Neural cell (in vitro differentiated cells): ENCODE data around the gene ANKAR. TPM values are rescaled to one million over a fixed set of nuclear protein-coding genes. Genes with fewer than 3 reads are reported as not detected.

Experiments used
- H2AFZ ChIP-seq: fragments of 200-600, 300-800 bp; sonication (generic), shearing (Covaris generic); 2 replicates; pipeline ENCODE4 v1.6.0; 2014; ENCODE audit warnings: low read depth, mild to moderate bottlenecking, antibody characterized with exemption, low read length, moderate library complexity
- H3F3A ChIP-seq: fragments of 200-600 bp; shearing (Covaris generic); 2 replicates; pipeline ENCODE4 v1.6.1; 2016; ENCODE audit warnings: mild to moderate bottlenecking, moderate library complexity, mixed read lengths, antibody characterized with exemption, low read length; ENCODE audit not compliant: insufficient read depth, poor library complexity, severe bottlenecking
- H3K27ac ChIP-seq: fragments of 200-600, 300-800 bp; sonication (generic), shearing (Covaris generic); 2 replicates; pipeline ENCODE4 v1.5.1; 2014; ENCODE audit warnings: mild to moderate bottlenecking, low read length, moderate library complexity
- H3K27me3 ChIP-seq: fragments of 300-800, 200-600 bp; sonication (generic), shearing (Covaris generic); 2 replicates; pipeline ENCODE4 v1.6.0; 2014; ENCODE audit warnings: mild to moderate bottlenecking, low read depth, low read length, moderate library complexity; ENCODE audit not compliant: insufficient read depth
- H3K36me3 ChIP-seq: fragments of 300-800, 200-600 bp; sonication (generic), shearing (Covaris generic); 2 replicates; pipeline ENCODE4 v1.5.1; 2014; ENCODE audit warnings: mild to moderate bottlenecking, antibody characterized with exemption, low read length, moderate library complexity; ENCODE audit not compliant: insufficient read depth
- H3K4me2 ChIP-seq: fragments of 300-800, 200-600 bp; sonication (generic), shearing (Covaris generic); 2 replicates; pipeline ENCODE4 v1.6.0; 2014; ENCODE audit warnings: mild to moderate bottlenecking, low read length
- H3K4me3 ChIP-seq: fragments of 300-800, 200-600 bp; sonication (generic), shearing (Covaris generic); 2 replicates; pipeline ENCODE4 v1.5.1; 2014; ENCODE audit warnings: mild to moderate bottlenecking, low read length, moderate library complexity
- H3K79me2 ChIP-seq: fragments of 200-600 bp; shearing (Covaris generic); replicated peaks from 2 replicates; pipeline ENCODE4 v1.6.0; 2014; ENCODE audit warnings: mild to moderate bottlenecking, low read length, moderate library complexity; ENCODE audit not compliant: insufficient read depth
- H3K9ac ChIP-seq: fragments of 300-800, 200-600 bp; sonication (generic), shearing (Covaris generic); 2 replicates; pipeline ENCODE4 v1.6.1; 2016; ENCODE audit warnings: mild to moderate bottlenecking, low read length, mixed read lengths
- H3K9me2 ChIP-seq: fragments of 200-600 bp; shearing (Covaris generic); 2 replicates; pipeline ENCODE4 v1.6.1; 2016; ENCODE audit warnings: mild to moderate bottlenecking, low read length, mixed read lengths; ENCODE audit not compliant: insufficient read depth
- H3K9me3 ChIP-seq: fragments of 200-600, 300-800 bp; sonication (generic), shearing (Covaris generic); 2 replicates; pipeline ENCODE4 v1.6.1; 2016; ENCODE audit warnings: mild to moderate bottlenecking, mixed run types, low read length, moderate library complexity, mixed read lengths
- H4K20me1 ChIP-seq: fragments of 200-600 bp; shearing (Covaris generic); 2 replicates; pipeline ENCODE4 v1.6.1; 2016; ENCODE audit warnings: mild to moderate bottlenecking, mixed run types; ENCODE audit not compliant: insufficient read depth
- EZH2 ChIP-seq: fragments of 200-600, 300-800 bp; shearing (Covaris generic), sonication (generic); IDR thresholded peaks from 2 replicates; pipeline ENCODE4 v1.6.1; 2014; ENCODE audit warnings: antibody characterized with exemption, low read length, borderline replicate concordance, mild to moderate bottlenecking; ENCODE audit not compliant: insufficient read depth, poor library complexity, severe bottlenecking
- MXI1 ChIP-seq: fragments of 450-650 bp; conservative IDR thresholded peaks from 2 replicates; pipeline ENCODE4 v1.6.1; 2014; ENCODE audit warnings: antibody characterized with exemption, mild to moderate bottlenecking; ENCODE audit not compliant: poor library complexity, severe bottlenecking
- POLR2AphosphoS5 ChIP-seq: IDR thresholded peaks from 2 replicates; pipeline ENCODE4 v1.6.1; 2012
- RAD21 ChIP-seq: fragments of 450-650 bp; conservative IDR thresholded peaks from 2 replicates; pipeline ENCODE4 v1.6.1; 2014; ENCODE audit warnings: antibody characterized with exemption, mild to moderate bottlenecking, moderate library complexity
- TAF1 ChIP-seq: IDR thresholded peaks from 2 replicates; pipeline ENCODE4 v1.6.1; 2012; ENCODE audit warnings: low read depth
- polyA minus RNA-seq: library from RNA; depleted of rRNA, polyadenylated mRNA; stranded (reverse); fragments of >200 nt; gene quantifications from 2 replicates; pipeline ENCODE4 v1.2.3, GENCODE V29; 2014
- polyA plus RNA-seq: library from polyadenylated mRNA; depleted of rRNA; stranded (reverse); fragments of >200 nt; gene quantifications from 2 replicates; pipeline ENCODE4 v1.2.3, GENCODE V29; 2014
- TF ChIP-seq, protein P1 (sequence below): fragments of 450-650 bp; IDR thresholded peaks from 2 replicates; pipeline ENCODE4 v1.5.1; 2014; ENCODE audit warnings: antibody characterized with exemption, mild to moderate bottlenecking, moderate library complexity; ENCODE audit not compliant: poor library complexity, severe bottlenecking

The ANKAR gene, protein sequence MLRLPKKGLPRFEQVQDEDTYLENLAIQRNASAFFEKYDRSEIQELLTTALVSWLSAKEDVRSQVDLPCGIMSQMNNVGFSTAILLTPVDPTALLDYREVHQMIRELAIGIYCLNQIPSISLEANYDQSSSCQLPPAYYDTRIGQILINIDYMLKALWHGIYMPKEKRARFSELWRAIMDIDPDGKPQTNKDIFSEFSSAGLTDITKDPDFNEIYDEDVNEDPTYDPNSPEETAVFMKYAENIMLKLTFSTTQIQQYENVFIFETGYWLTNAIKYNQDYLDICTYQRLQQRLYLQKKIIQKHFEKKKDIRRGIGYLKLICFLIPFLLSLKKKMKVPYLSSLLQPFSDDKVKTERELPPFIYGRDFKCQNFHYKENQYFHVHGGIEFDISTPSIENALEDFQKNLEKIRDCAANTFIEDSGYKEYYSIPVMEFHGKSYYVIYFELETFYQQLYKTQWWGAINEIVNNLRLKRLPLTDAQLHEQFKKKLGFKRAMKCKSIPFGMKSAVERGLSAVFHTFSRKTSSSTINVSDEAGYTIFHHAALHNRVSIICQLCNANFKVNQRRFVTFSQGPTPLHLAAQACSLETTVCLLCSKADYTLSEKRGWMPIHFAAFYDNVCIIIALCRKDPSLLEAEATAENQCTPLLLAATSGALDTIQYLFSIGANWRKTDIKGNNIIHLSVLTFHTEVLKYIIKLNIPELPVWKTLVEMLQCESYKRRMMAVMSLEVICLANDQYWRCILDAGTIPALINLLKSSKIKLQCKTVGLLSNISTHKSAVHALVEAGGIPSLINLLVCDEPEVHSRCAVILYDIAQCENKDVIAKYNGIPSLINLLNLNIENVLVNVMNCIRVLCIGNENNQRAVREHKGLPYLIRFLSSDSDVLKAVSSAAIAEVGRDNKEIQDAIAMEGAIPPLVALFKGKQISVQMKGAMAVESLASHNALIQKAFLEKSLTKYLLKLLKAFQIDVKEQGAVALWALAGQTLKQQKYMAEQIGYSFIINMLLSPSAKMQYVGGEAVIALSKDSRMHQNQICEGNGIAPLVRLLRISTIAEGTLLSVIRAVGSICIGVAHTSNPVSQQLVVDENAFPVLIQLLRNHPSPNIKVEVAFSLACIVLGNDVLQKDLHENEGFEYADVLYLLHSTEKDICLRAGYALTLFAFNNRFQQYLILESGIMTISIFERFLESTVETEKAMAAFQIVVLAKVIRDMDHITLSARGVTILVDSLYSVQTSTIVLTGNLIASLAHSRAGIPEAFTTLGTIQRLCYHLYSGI (N-terminal part only)
- polyA plus RNA-seq (7.4 and 8.2 TPM in 2 replicates), polyA minus RNA-seq (11.0 and 18.4 TPM in 2 replicates)

DNA sequence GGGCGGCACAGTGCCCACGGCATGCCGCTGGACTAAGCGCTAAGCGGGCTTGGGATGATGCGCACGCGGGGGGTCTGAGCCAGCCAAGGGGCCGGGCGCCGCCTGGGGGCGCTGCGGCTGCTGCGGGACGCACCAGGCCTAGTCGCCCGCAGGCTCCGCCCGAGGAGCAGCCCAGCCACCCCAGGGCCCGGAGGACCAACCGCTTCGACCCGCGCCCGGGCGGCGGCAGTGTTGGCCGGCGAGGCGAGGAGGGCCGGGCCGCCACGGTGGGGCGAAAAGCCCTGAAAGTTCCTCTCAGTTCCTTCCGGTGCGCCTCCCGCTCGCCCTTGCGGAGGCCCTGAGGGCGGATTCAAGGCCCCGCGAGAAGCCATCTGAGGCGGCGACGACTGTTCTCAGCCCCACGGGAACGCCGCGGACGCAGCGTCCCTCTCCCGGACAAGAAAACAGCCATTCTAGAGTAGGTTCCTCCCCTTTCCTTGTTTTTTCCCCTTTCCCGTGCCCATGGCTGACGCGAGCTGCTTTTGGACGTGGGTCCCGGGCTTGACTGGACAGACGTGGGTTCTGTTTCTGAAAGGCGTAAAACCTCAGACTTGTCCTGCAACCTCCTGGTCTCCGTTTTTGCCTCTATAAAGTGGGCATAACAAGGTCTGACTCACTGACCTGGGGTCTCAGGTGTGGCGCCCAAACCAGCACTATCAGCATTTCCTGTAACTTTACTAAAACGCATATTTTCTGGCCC, at the start of gene ANKAR:
TSS of gene ANKAR (plus strand) at position 297 of the 739 bp plus-strand sequence. CDS start 1,821 bp downstream, outside the sequence.
- Histone ChIP-seq H3K4me2 (no peak within 1 kb of the TSS), H3K27ac (no peak within 1 kb of the TSS), H3K9ac (no peak within 1 kb of the TSS), H4K20me1 (no peaks in the 10 kb centered on the region), H3F3A (no peaks in the 10 kb centered on the region), H3K9me2 (no peaks in the 10 kb centered on the region), H3K79me2 (no peaks in the 10 kb centered on the region), H3K4me3 (peak within 1 kb of the TSS; percentile 38), H3K27me3 (no peaks in the 10 kb centered on the region), H3K36me3 (peaks cover 4% of the 10 kb centered on the region), H3K9me3 (no peaks in the 10 kb centered on the region), H2AFZ (no peak within 1 kb of the TSS)
- TF ChIP-seq, protein P1, sequence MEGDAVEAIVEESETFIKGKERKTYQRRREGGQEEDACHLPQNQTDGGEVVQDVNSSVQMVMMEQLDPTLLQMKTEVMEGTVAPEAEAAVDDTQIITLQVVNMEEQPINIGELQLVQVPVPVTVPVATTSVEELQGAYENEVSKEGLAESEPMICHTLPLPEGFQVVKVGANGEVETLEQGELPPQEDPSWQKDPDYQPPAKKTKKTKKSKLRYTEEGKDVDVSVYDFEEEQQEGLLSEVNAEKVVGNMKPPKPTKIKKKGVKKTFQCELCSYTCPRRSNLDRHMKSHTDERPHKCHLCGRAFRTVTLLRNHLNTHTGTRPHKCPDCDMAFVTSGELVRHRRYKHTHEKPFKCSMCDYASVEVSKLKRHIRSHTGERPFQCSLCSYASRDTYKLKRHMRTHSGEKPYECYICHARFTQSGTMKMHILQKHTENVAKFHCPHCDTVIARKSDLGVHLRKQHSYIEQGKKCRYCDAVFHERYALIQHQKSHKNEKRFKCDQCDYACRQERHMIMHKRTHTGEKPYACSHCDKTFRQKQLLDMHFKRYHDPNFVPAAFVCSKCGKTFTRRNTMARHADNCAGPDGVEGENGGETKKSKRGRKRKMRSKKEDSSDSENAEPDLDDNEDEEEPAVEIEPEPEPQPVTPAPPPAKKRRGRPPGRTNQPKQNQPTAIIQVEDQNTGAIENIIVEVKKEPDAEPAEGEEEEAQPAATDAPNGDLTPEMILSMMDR, result peak; percentile 36
- no peak for TF ChIP-seq EZH2

DNA sequence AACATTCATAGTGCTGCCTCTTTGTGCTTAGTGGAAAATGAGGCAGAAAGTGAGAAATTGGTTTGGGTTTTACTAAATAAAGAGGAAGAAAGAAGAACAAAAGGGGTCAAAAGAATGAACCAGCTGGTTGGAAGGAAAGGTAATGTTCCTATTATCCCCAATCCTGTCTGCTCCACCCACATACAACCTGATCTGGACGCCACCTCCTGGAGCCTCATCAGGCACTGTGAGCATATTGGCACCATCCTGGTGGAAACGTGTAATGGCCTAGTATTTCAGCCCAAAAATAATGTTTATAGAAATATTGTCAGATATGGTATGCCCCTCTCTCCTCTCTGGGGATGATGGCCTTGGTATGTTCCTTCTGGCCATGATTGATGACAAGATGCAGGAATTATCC, 48.8 kb upstream of the ANKAR start:
- no peaks in the 10 kb centered on the region for H3K27me3 ChIP-seq
- H3K4me3 ChIP-seq, result no peak overlapping the region
- TF ChIP-seq MXI1 (no peak), TAF1 (no peak), EZH2 (no peak), POLR2AphosphoS5 (no peak), RAD21 (no peak)
- TF ChIP-seq, protein P1, result no peak
- no peak overlapping the region for H3K9ac ChIP-seq
- H3K36me3 ChIP-seq, result no peaks in the 10 kb centered on the region
- no peak overlapping the region for H3K4me2 ChIP-seq
- H3K9me2 ChIP-seq, result no peaks in the 10 kb centered on the region
- no peaks in the 10 kb centered on the region for H3F3A ChIP-seq
- no peak overlapping the region for H2AFZ ChIP-seq
- H3K9me3 ChIP-seq, result no peaks in the 10 kb centered on the region
- H3K27ac ChIP-seq, result no peak overlapping the region
- no peaks in the 10 kb centered on the region for H3K79me2 ChIP-seq
- no peaks in the 10 kb centered on the region for H4K20me1 ChIP-seq
